Trophoblast cell (in vitro differentiated cells and primary cell): ENCODE data around the gene LAMC3.
"Not testable (repeated sequence)": the region's sequence is repeated elsewhere in the genome, so short reads cannot be mapped to it uniquely, and the experiment has no call there.

ENCODE experiments used
- DNase-seq, 2 donors: peaks; one replicate each; pipeline ENCODE4 v3.0.0-alpha.2; 2016
- H2AFZ ChIP-seq: 2 replicates; pipeline ENCODE4 v1.6.1; 2013; ENCODE audit warnings: low read length, moderate library complexity, mild to moderate bottlenecking; ENCODE audit not compliant: insufficient read depth, poor library complexity
- H2AK5ac ChIP-seq: 2 replicates; pipeline ENCODE4 v1.6.1; 2013; ENCODE audit warnings: mild to moderate bottlenecking, low read length
- H2BK120ac ChIP-seq: 2 replicates; pipeline ENCODE4 v1.6.1; 2013; ENCODE audit warnings: low read length, mild to moderate bottlenecking, moderate library complexity; ENCODE audit not compliant: insufficient read depth, poor library complexity
- H2BK12ac ChIP-seq: 2 replicates; pipeline ENCODE4 v1.6.1; 2013; ENCODE audit warnings: mild to moderate bottlenecking, low read length, moderate library complexity
- H2BK5ac ChIP-seq: 2 replicates; pipeline ENCODE4 v1.6.1; 2013; ENCODE audit warnings: low read length, low read depth, moderate library complexity, mild to moderate bottlenecking; ENCODE audit not compliant: poor library complexity
- H3K14ac ChIP-seq: 2 replicates; pipeline ENCODE4 v1.6.1; 2013; ENCODE audit warnings: mild to moderate bottlenecking, low read length
- H3K18ac ChIP-seq: 2 replicates; pipeline ENCODE4 v1.6.1; 2013; ENCODE audit warnings: mild to moderate bottlenecking, low read length
- H3K23ac ChIP-seq: 2 replicates; pipeline ENCODE4 v1.6.1; 2013; ENCODE audit warnings: low read length
- H3K27ac ChIP-seq: 2 replicates; pipeline ENCODE4 v1.5.1; 2013; ENCODE audit warnings: low read depth, mild to moderate bottlenecking, inconsistent platforms, low read length, moderate library complexity
- H3K27me3 ChIP-seq: 2 replicates; pipeline ENCODE4 v1.6.1; 2013; ENCODE audit warnings: inconsistent platforms, mild to moderate bottlenecking, low read length, moderate library complexity; ENCODE audit not compliant: insufficient read depth
- H3K36me3 ChIP-seq, 2 experiments: 1 replicate in 1 of 2; 2 replicates in 1 of 2; pipeline ENCODE4 v1.6.1; 2013; ENCODE audit warnings: low read length in 2 of 2, mild to moderate bottlenecking in 2 of 2, moderate library complexity in 1 of 2; ENCODE audit not compliant: insufficient read depth in 2 of 2, control insufficient read depth in 1 of 2
- H3K4ac ChIP-seq: 2 replicates; pipeline ENCODE4 v1.6.1; 2013; ENCODE audit warnings: low read depth, mild to moderate bottlenecking, low read length, moderate library complexity
- H3K4me1 ChIP-seq, 2 experiments: 1 replicate in 1 of 2; 2 replicates in 1 of 2; pipeline ENCODE4 v1.6.1; 2013; ENCODE audit warnings: low read length in 2 of 2, mild to moderate bottlenecking in 2 of 2, moderate library complexity in 1 of 2; ENCODE audit not compliant: insufficient read depth in 2 of 2, control insufficient read depth in 1 of 2
- H3K4me2 ChIP-seq: 2 replicates; pipeline ENCODE4 v1.6.1; 2013; ENCODE audit warnings: inconsistent platforms, mild to moderate bottlenecking, low read length, moderate library complexity
- H3K4me3 ChIP-seq: 2 replicates; pipeline ENCODE4 v1.5.1; 2013; ENCODE audit warnings: mild to moderate bottlenecking, low read depth, low read length, inconsistent platforms
- H3K79me1 ChIP-seq: one replicate; pipeline ENCODE4 v1.6.1; 2013; ENCODE audit warnings: low read length
- H3K79me2 ChIP-seq: 2 replicates; pipeline ENCODE4 v1.6.1; 2013; ENCODE audit warnings: low read length, mild to moderate bottlenecking; ENCODE audit not compliant: control insufficient read depth, insufficient read depth, poor library complexity
- H3K9ac ChIP-seq: 2 replicates; pipeline ENCODE4 v1.6.1; 2013; ENCODE audit warnings: mild to moderate bottlenecking, low read length
- H3K9me3 ChIP-seq: 2 replicates; pipeline ENCODE4 v1.6.1; 2013; ENCODE audit warnings: low read depth, mild to moderate bottlenecking, control low read depth, inconsistent platforms, low read length; ENCODE audit not compliant: insufficient read depth
- H4K12ac ChIP-seq: 2 replicates; pipeline ENCODE4 v1.6.1; 2013; ENCODE audit warnings: low read depth, mild to moderate bottlenecking, low read length, moderate library complexity
- H4K8ac ChIP-seq: 2 replicates; pipeline ENCODE4 v1.6.1; 2013; ENCODE audit warnings: low read depth, mild to moderate bottlenecking, low read length, moderate library complexity
- H4K91ac ChIP-seq: one replicate; pipeline ENCODE4 v1.6.1; 2013; ENCODE audit warnings: low read depth, mild to moderate bottlenecking, low read length, moderate library complexity
- WGBS: extraction: QIAGEN DNeasy Blood & Tissue Kit; methylation state at CpG from one replicate; pipeline ENCODE4 v1.1.7; 2013; ENCODE audit warnings: missing lambda C conversion rate; ENCODE audit not compliant: insufficient read length, insufficient coverage; ENCODE audit errors: extremely low coverage; 5-methylcytosine and 5-hydroxymethylcytosine counted together

Gene LAMC3

GRCh38 chr9:131098391-131099101 lies 89.6 kb downstream of the LAMC3 start:
- H4K12ac ChIP-seq, result no peak overlapping the region
- H3K79me1 ChIP-seq, result peaks cover 16% of the 10 kb centered on the region
- no peak for DNase-seq
- no peak overlapping the region for H3K23ac ChIP-seq
- H3K4me1 ChIP-seq, result peaks cover 34 to 43% of the 10 kb centered on the region in 2 experiments
- H3K18ac ChIP-seq, result no peak overlapping the region
- peak overlapping the region; percentile 40 for H4K8ac ChIP-seq
- H3K14ac ChIP-seq, result peak overlapping the region; percentile 26
- H2AFZ ChIP-seq, result no peak overlapping the region
- H2BK5ac ChIP-seq, result no peak overlapping the region
- peak overlapping the region; percentile 11 for H2AK5ac ChIP-seq
- H3K4me3 ChIP-seq, result no peak overlapping the region
- no peaks in the 10 kb centered on the region for H3K9me3 ChIP-seq
- H3K4me2 ChIP-seq, result no peak overlapping the region
- peak overlapping the region; percentile 53 for H3K4ac ChIP-seq
- peak overlapping the region; percentile 8 for H4K91ac ChIP-seq
- H2BK12ac ChIP-seq, result no peak overlapping the region
- no peaks in the 10 kb centered on the region for H3K36me3 ChIP-seq
- peaks cover 3% of the 10 kb centered on the region for H3K79me2 ChIP-seq
- no peak overlapping the region for H3K27ac ChIP-seq
- no peaks in the 10 kb centered on the region for H3K27me3 ChIP-seq
- H3K9ac ChIP-seq, result no peak overlapping the region
- no peak overlapping the region for H2BK120ac ChIP-seq
- no CpG with 5 or more reads among the region's 13 CpGs for WGBS

GRCh38 chr9:131099102-131099606 lies 90.2 kb downstream of the LAMC3 start:
- H3K4me2 ChIP-seq, result no peak overlapping the region
- peak overlapping the region; percentile 33 for H2BK120ac ChIP-seq
- no peaks in the 10 kb centered on the region for H3K36me3 ChIP-seq
- H2AK5ac ChIP-seq, result peak overlapping the region; percentile 35
- no peak overlapping the region for H2AFZ ChIP-seq
- no peak overlapping the region for H4K91ac ChIP-seq
- H3K4me1 ChIP-seq, result peaks cover 34 to 43% of the 10 kb centered on the region in 2 experiments
- H3K18ac ChIP-seq, result peak overlapping the region; percentile 40
- WGBS, result no CpG with 5 or more reads among the region's 8 CpGs
- H3K27me3 ChIP-seq, result no peaks in the 10 kb centered on the region
- no peak overlapping the region for H3K4ac ChIP-seq
- peaks cover 16% of the 10 kb centered on the region for H3K79me1 ChIP-seq
- no peak overlapping the region for H3K23ac ChIP-seq
- no peak overlapping the region for H3K4me3 ChIP-seq
- H2BK12ac ChIP-seq, result peak overlapping the region; percentile 29
- H4K8ac ChIP-seq, result peak overlapping the region; percentile 22
- DNase-seq, result peak; percentile 69 to 82
- H3K79me2 ChIP-seq, result peaks cover 3% of the 10 kb centered on the region
- no peaks in the 10 kb centered on the region for H3K9me3 ChIP-seq
- no peak overlapping the region for H3K9ac ChIP-seq
- H3K27ac ChIP-seq, result no peak overlapping the region
- peak overlapping the region; percentile 12 for H4K12ac ChIP-seq
- peak overlapping the region; percentile 33 for H3K14ac ChIP-seq
- H2BK5ac ChIP-seq, result peak overlapping the region; percentile 57

GRCh38 chr9:131099845-131100244 lies 90.9 kb downstream of the LAMC3 start:
- not testable (repeated sequence) for H3K4me2 ChIP-seq, H3K9ac ChIP-seq, H2BK120ac ChIP-seq, H3K27ac ChIP-seq, DNase-seq, H3K36me3 ChIP-seq, H2AK5ac ChIP-seq, H3K4me3 ChIP-seq, H4K12ac ChIP-seq, H3K4ac ChIP-seq, H3K27me3 ChIP-seq, H4K8ac ChIP-seq, H2BK5ac ChIP-seq, H3K23ac ChIP-seq, H3K9me3 ChIP-seq, H4K91ac ChIP-seq, H3K14ac ChIP-seq, H2AFZ ChIP-seq, H2BK12ac ChIP-seq, H3K79me2 ChIP-seq, H3K18ac ChIP-seq
- H3K4me1 ChIP-seq, result peaks cover 29 to 38% of the 10 kb centered on the region in 2 experiments
- no CpG with 5 or more reads among the region's 8 CpGs for WGBS
- H3K79me1 ChIP-seq, result peaks cover 16% of the 10 kb centered on the region

GRCh38 chr9:131100445-131100844 lies 91.5 kb downstream of the LAMC3 start:
- Histone ChIP-seq H3K4me2 (no peak overlapping the region), H4K12ac (peak overlapping the region; percentile 8), H3K36me3 (no peaks in the 10 kb centered on the region), H3K4ac (no peak overlapping the region), H3K4me3 (no peak overlapping the region), H2AFZ (no peak overlapping the region), H3K18ac (no peak overlapping the region), H2AK5ac (no peak overlapping the region), H2BK5ac (no peak overlapping the region), H3K23ac (no peak overlapping the region), H3K79me2 (peaks cover 3% of the 10 kb centered on the region), H3K14ac (peak overlapping the region; percentile 9), H3K9me3 (no peaks in the 10 kb centered on the region), H2BK12ac (no peak overlapping the region), H4K8ac (no peak overlapping the region), H3K27ac (no peak overlapping the region), H3K27me3 (no peaks in the 10 kb centered on the region), H3K4me1 (peaks cover 29 to 34% of the 10 kb centered on the region in 2 experiments), H2BK120ac (no peak overlapping the region), H3K79me1 (peaks cover 16% of the 10 kb centered on the region), H3K9ac (no peak overlapping the region), H4K91ac (no peak overlapping the region)
- no CpG with 5 or more reads among the region's 9 CpGs for WGBS
- DNase-seq, result no peak
